Motor neuron (in vitro differentiated cells): Measurements from ENCODE around the gene EBP. TPM values are rescaled to one million over a fixed set of nuclear protein-coding genes. Genes with fewer than 3 reads are reported as not detected.
A peak's percentile ranks its signal among the peaks of the same experiment; 100 is the strongest.

Experiments
- ATAC-seq, 8 experiments: fragments of 200-7000 bp; cut with Tn5 transposase; replicated peaks in 6 of 8; 2 replicates each; pipeline ENCODE4 v1.8.0; 2021; ENCODE audit warnings: mild to moderate bottlenecking in 8 of 8, moderate library complexity in 8 of 8
- H3K27ac ChIP-seq, 2 donors: fragments of 250-450 bp; sonication (Bioruptor Pico); 2 replicates each; pipeline ENCODE4 v1.9.0; 2021; ENCODE audit warnings: antibody characterized with exemption in 2 of 2, mild to moderate bottlenecking in 2 of 2, moderate library complexity in 1 of 2
- H3K4me1 ChIP-seq, 2 donors: fragments of 250-450 bp; sonication (Bioruptor Pico); replicated peaks in 1 of 2; 2 replicates each; pipeline ENCODE4 v1.6.1; 2021; ENCODE audit warnings: antibody characterized with exemption in 2 of 2, mild to moderate bottlenecking in 2 of 2, moderate library complexity in 1 of 2
- H3K4me3 ChIP-seq, 5 donors: fragments of 250-450 bp; sonication (Bioruptor Pico); 2 replicates each; pipeline ENCODE4 v1.9.0; 2021; ENCODE audit warnings: antibody characterized with exemption in 5 of 5, mild to moderate bottlenecking in 5 of 5, moderate library complexity in 4 of 5
- WGBS, 10 experiments: fragments of 450-650 bp; shearing (Covaris generic); methylation state at CpG; one replicate each; pipeline ENCODE4 v1.0.0; 2022; 5-methylcytosine and 5-hydroxymethylcytosine counted together
- in situ Hi-C, 9 experiments: fragments of 400-800 bp; cut with MboI; loops; one replicate each; pipeline ENCODE4 v1.15.0; 2021; ENCODE audit warnings: low sequenced_read_pairs in 9 of 9, low pct_unique_long_range_greater_than_20kb in 2 of 9; ENCODE audit not compliant: unreplicated experiment in 9 of 9
- total RNA-seq, 8 experiments: library from RNA; unstranded; fragments of 300-600 nt; gene quantifications; 2 replicates each; pipeline versions ENCODE4 v1.2.3 to v1.2.4, GENCODE V29; 2022

Gene EBP
- total RNA-seq, 8 experiments from 2014 or later = 28.3 to 121 (median 66.3) TPM

GRCh38 chrX:48573690-48574269 lies 52.2 kb downstream of the EBP start:
- ATAC-seq = peak in 7 of 8 experiments; percentile 4 to 49 (median 42)
- Histone ChIP-seq H3K4me1 (peaks cover 11 to 14% of the 10 kb centered on the region in 2 donors), H3K4me3 (peak overlapping the region; percentile 78 to 100 (median 90)), H3K27ac (peak overlapping the region; percentile 100)
- WGBS, 10 experiments = 0 to 71% (median 40%) methylated on average over 1 to 9 of the region's 19 CpGs; no CpG with 5 or more reads in 5 of the 10 experiments
- in situ Hi-C loops = no loop called here

GRCh38 chrX:48574270-48575266 lies 53.0 kb downstream of the EBP start, which contains the start of gene RBM3:
TSS of gene RBM3 (plus strand) at chrX:48574484. CDS start at chrX:48575181, 697 bp downstream.
- Histone ChIP-seq H3K4me1 (peaks cover 11 to 14% of the 10 kb centered on the region in 2 donors), H3K4me3 (peak within 1 kb of the TSS; percentile 78 to 100 (median 90)), H3K27ac (peak within 1 kb of the TSS; percentile 100)
- 0 to 28% (median 0%) methylated on average over 3 to 15 of the region's 71 CpGs; no CpG with 5 or more reads in 5 of the 10 experiments for WGBS, 10 experiments
- ATAC-seq = peak; percentile 84 to 98 (median 94)
- in situ Hi-C loops = no loop called here

- no peak for ATAC-seq
- Histone ChIP-seq H3K4me1 (peaks cover 11 to 14% of the 10 kb centered on the region in 2 donors), H3K27ac (peak overlapping the region; percentile 100), H3K4me3 (peak overlapping the region; percentile 78 to 100 (median 90))
- in situ Hi-C loops = no loop called here
- 60 to 80% methylated on average over 1 of the region's 13 CpGs; no CpG with 5 or more reads in 8 of the 10 experiments for WGBS, 10 experiments
Measured at GRCh38 chrX:48575642-48576041, 54.0 kb downstream of the EBP start.

- Histone ChIP-seq H3K4me3 (peak overlapping the region in 2 of 5 donors; percentile 78 to 82), H3K4me1 (peaks cover 11 to 14% of the 10 kb centered on the region in 2 donors), H3K27ac (no peak overlapping the region)
- ATAC-seq = no peak
- 44 to 100% (median 95%) methylated on average over 1 to 6 of the region's 6 CpGs; no CpG with 5 or more reads in 7 of the 10 experiments for WGBS, 10 experiments
- in situ Hi-C loops = no loop called here
Measured at GRCh38 chrX:48576108-48576507, 54.5 kb downstream of the EBP start.

Other genes with a start within 250 kb of the EBP start
- gene SSX3, start 165.1 kb upstream of the EBP start, total RNA-seq = under 1 TPM in 1 of 8 experiments, not detected in 7; 0.47 TPM
- gene SSX4, start 138.3 kb upstream of the EBP start, total RNA-seq = under 1 TPM in 1 of 8 experiments, not detected in 7; 0.33 TPM
- gene SSX4B, start 109.8 kb upstream of the EBP start, total RNA-seq = under 1 TPM in 1 of 8 experiments, not detected in 7; 0.33 TPM
- gene SLC38A5, start 51.5 kb upstream of the EBP start, total RNA-seq = 100 to 1,000 TPM in 2 of 8 experiments, 10 to 100 TPM in 1, 1 to 10 TPM in 4, under 1 TPM in 1; 0.27 to 169 (median 2.6) TPM
- gene FTSJ1, start 45.6 kb upstream of the EBP start, total RNA-seq = 10 to 100 TPM; 29.8 to 52.9 (median 43.2) TPM
- 10 to 100 TPM in 6 of 8 experiments, 1 to 10 TPM in 2; 7.7 to 19.5 (median 14.2) TPM for gene PORCN, start 12.8 kb upstream of the EBP start, total RNA-seq
- 10 to 100 TPM in 2 of 8 experiments, 1 to 10 TPM in 6; 4.7 to 11.1 (median 8.3) TPM for gene TBC1D25, start 17.9 kb downstream of the EBP start, total RNA-seq
- gene RBM3, start 52.7 kb downstream of the EBP start, total RNA-seq = 100 to 1,000 TPM; 116 to 304 (median 185) TPM
- gene WDR13, start 75.7 kb downstream of the EBP start, total RNA-seq = 10 to 100 TPM; 42.3 to 65.7 (median 51.1) TPM
- gene WAS, start 162.0 kb downstream of the EBP start, total RNA-seq = 1 to 10 TPM in 5 of 8 experiments, under 1 TPM in 3; 0.21 to 1.8 (median 1.1) TPM
- 1 to 10 TPM; 1.8 to 9.8 (median 3.0) TPM for gene SUV39H1, start 174.9 kb downstream of the EBP start, total RNA-seq
- gene GLOD5, start 239.9 kb downstream of the EBP start, total RNA-seq = not detected